Measurements from ENCODE around the gene AP3S2.

Gene AP3S2

GRCh38 chr15:89852342-89852995 is 41.3 kb downstream of the AP3S2 start:
- H3K4me3 ChIP-seq (ENCODE audit: low read depth, low read length), result no peak overlapping the region

GRCh38 chr15:89851673-89852341 is 42.0 kb downstream of the AP3S2 start:
- no peak overlapping the region for H3K27ac ChIP-seq

More at GRCh38 chr15:89852342-89852995, 41.3 kb downstream of the AP3S2 start:
- no peaks in the 10 kb centered on the region for H3K27me3 ChIP-seq (ENCODE audit: control insufficient read depth, insufficient read depth, low read length)
- H2AFZ ChIP-seq, result no peak overlapping the region
- no peak overlapping the region for H3K4me2 ChIP-seq (ENCODE audit: low read length)
- no peaks in the 10 kb centered on the region for H3K79me2 ChIP-seq
- H3K27ac ChIP-seq, result no peak overlapping the region
- no peak for TF ChIP-seq CTCF (IDR thresholded peaks at IDR 0.05)
- H3K9ac ChIP-seq, result no peak overlapping the region
- no peaks in the 10 kb centered on the region for H3K9me3 ChIP-seq (ENCODE audit: control insufficient read depth, low read length)
- no peaks in the 10 kb centered on the region for H3K4me1 ChIP-seq
- H3K36me3 ChIP-seq (ENCODE audit: control insufficient read depth, insufficient read depth, low read length), result no peaks in the 10 kb centered on the region

GRCh38 chr15:89848970-89849292 is 44.9 kb downstream of the AP3S2 start:
- Histone ChIP-seq H3K36me3 (ENCODE audit: control insufficient read depth, insufficient read depth, low read length) (no peaks in the 10 kb centered on the region), H3K4me3 (ENCODE audit: low read depth, low read length) (no peak overlapping the region), H3K9me3 (ENCODE audit: control insufficient read depth, low read length) (no peaks in the 10 kb centered on the region), H3K79me2 (no peaks in the 10 kb centered on the region), H3K27me3 (ENCODE audit: control insufficient read depth, insufficient read depth, low read length) (no peaks in the 10 kb centered on the region), H3K4me1 (no peaks in the 10 kb centered on the region), H3K4me2 (ENCODE audit: low read length) (no peak overlapping the region), H3K9ac (no peak overlapping the region), H2AFZ (no peak overlapping the region), H3K27ac (no peak overlapping the region)
- TF ChIP-seq CTCF (IDR thresholded peaks at IDR 0.05), result no peak

More at GRCh38 chr15:89851673-89852341, 42.0 kb downstream of the AP3S2 start:
- Histone ChIP-seq H3K9ac (no peak overlapping the region), H3K9me3 (ENCODE audit: control insufficient read depth, low read length) (no peaks in the 10 kb centered on the region), H3K4me2 (ENCODE audit: low read length) (no peak overlapping the region), H2AFZ (no peak overlapping the region), H3K27me3 (ENCODE audit: control insufficient read depth, insufficient read depth, low read length) (no peaks in the 10 kb centered on the region), H3K79me2 (no peaks in the 10 kb centered on the region), H3K4me3 (ENCODE audit: low read depth, low read length) (no peak overlapping the region), H3K4me1 (no peaks in the 10 kb centered on the region), H3K36me3 (ENCODE audit: control insufficient read depth, insufficient read depth, low read length) (no peaks in the 10 kb centered on the region)
- TF ChIP-seq CTCF (IDR thresholded peaks at IDR 0.05), result no peak

GRCh38 chr15:89847101-89847500 is 46.7 kb downstream of the AP3S2 start:
- no peaks in the 10 kb centered on the region for H3K79me2 ChIP-seq
- H3K4me1 ChIP-seq, result no peaks in the 10 kb centered on the region
- H3K27ac ChIP-seq, result no peak overlapping the region
- no peak overlapping the region for H3K4me2 ChIP-seq (ENCODE audit: low read length)
- TF ChIP-seq CTCF (IDR thresholded peaks at IDR 0.05), result no peak
- H3K9me3 ChIP-seq (ENCODE audit: control insufficient read depth, low read length), result no peaks in the 10 kb centered on the region
- no peak overlapping the region for H3K9ac ChIP-seq
- H3K4me3 ChIP-seq (ENCODE audit: low read depth, low read length), result no peak overlapping the region
- no peak overlapping the region for H2AFZ ChIP-seq
- H3K36me3 ChIP-seq (ENCODE audit: control insufficient read depth, insufficient read depth, low read length), result no peaks in the 10 kb centered on the region
- no peaks in the 10 kb centered on the region for H3K27me3 ChIP-seq (ENCODE audit: control insufficient read depth, insufficient read depth, low read length)

Data from parathyroid adenoma (tissue), 2 donors.